ENCODE measurements around the gene SMIM1.

The SMIM1 gene

DNA sequence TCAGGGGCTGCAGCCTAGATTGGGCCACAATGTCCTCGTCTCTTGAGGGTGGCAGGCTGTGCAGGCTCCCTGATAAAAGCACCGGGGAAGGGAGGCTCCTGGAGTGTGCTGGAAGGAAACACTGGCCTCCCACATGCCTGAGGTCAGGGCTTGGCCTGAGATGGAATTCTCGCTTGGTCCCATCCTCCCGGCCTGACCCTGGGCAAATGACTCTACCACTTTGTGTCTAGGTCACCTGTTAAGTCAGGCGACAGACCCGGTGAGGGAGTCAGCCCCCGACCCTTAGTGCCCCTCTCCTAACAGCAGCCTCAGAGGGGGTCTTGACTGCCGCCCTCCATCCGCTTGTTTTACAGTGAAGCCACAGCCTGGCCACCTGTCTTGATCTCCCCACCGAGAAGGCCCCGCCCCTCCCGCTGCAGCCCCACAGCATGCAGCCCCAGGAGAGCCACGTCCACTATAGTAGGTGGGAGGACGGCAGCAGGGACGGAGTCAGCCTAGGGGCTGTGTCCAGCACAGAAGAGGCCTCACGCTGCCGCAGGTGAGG lies 2.5 kb downstream of the SMIM1 start:
- in situ Hi-C loops (cut with HindIII; ENCODE audit: low sequenced_read_pairs) = loop anchor here (25.0 kb wide), 1 partner anchor 138 kb away; the partner anchor contains the start of gene TPRG1L

DNA sequence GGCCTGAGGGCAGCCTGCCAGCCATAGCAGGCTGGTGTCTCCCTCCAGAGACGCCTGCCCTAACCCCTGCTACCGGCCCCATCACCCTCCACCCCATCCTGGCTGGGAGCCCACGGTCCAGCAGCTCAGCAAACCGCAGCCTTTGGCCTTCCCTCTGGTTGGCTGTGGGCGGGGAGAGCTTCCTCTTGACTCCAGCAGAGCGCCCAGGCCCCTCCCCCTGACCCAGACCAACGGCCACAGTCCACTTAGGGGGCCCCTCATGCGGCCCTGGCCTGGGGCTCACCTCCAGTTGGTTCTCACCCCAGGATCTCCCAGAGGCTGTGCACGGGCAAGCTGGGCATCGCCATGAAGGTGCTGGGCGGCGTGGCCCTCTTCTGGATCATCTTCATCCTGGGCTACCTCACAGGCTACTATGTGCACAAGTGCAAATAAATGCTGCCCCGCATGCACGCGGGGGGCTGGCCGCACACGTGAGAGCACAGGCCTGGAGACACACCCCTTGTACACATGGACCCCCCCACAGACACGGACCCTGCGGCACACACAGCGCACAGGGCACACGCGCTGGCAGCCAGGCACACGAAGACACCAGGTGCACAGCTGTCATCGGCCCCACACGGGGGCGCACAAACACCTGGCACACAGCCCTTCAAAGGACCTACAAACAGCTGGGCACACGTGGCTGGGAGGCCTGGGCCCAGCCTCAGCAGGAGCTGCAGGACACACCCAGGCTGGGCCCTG lies 3.1 kb downstream of the SMIM1 start:
- in situ Hi-C loops (cut with HindIII; ENCODE audit: low sequenced_read_pairs) = no loop called here

DNA sequence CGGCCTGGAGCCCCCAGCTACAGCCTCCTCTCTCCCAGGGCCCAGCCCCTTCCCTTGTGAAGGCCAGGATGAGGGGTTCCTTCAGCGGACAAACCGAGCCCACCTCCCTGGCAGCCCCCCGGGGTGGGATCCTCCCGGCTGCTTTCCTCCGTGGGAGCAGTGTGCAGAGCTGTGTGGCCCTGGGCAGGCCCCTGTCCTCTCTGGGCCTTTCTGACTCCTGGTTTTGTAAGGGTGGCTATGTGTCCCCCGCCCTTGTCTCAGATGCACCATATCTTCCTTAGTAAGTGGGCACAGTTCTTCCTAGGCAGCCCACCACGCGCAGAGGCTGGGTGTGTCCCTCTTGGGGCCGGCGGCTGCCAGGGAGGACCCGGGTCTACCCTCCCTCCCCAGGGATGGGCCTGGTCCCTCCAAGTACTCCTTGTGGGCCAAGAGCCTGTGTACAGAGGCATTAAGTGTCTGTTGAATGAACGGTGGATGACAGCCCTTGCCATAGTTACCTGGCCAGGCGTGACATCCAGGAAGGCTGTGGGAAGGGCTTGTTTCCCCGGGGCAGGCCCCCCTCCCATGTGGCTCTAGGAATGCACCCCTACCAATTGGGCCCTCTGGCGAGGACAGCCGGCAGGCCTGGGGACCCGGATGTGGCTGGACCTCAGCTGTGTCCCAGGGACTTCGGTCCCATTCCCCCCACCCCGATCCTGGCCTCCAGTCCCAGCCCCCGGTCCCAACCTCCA lies 3.8 kb downstream of the SMIM1 start:
- in situ Hi-C loops (cut with HindIII; ENCODE audit: low sequenced_read_pairs) = no loop called here

DNA sequence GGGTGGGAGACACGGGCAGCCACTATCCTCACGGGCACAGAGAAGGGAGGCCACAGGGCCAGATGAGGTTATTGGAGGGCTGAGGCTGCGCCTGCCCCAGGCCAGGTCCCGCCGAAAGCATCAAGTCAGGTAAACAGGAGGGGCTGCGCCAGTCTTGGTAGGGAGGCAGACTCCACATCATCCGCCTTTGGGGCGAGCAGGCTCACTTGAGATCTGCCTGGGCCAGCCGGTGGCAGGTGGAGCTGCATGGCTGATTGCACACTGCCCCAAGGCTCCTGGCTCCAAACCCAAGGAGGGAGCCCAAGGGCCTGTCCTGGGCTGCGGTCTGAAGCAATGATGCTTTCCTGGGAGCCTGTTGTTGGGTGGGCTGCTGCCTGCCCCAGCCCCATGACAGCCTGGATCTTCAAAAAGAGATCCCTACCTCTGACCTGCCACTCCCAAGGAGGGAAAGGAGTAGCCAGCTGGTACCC lies 4.6 kb downstream of the SMIM1 start:
- in situ Hi-C loops (cut with HindIII; ENCODE audit: low sequenced_read_pairs) = no loop called here

DNA sequence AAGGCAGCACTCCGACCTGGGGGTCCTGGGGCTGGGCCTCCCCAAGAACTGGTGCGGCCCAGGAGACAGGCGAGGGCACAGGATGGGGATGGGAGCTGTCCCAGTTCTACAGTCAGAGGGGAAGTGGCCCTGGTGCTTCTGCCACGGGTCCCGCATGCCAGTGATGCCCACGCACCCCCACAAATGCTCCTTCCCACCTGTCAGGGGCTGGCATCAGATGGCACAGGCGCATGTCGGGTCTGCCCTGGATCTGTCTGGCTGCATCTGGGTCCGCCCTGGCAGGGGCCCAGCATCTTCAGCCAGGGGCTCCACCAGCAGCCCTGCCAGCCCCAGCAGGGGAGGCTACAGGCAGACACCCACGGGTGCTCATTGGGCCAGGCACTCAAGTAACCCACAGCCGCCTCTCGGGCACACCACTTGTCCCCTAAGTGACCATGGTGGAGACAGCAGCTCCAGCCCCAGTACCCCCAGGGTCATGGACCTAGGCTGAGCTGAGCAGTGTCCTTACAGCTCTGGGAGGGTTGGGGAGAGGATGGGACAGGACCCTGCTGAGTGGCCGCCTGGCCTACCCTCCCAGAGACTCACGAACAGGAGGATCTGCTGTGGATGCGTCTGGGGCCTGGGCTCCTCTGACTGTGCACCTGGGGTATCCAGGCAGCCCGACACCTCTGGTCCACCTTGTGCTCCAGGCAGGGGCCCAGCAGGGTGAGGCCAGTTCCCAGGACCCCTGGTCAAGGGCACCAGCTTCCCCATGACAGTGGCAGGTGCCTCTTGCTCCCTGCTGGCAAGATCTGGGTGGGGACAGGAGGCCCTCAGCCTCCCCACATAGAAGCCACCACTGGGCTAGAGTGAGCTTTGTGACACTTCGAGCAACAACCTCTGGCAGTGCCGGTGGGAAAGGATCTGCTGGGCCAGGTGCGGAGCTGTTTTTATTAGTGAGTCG lies 5.4 kb downstream of the SMIM1 start:
- in situ Hi-C loops (cut with HindIII; ENCODE audit: low sequenced_read_pairs) = no loop called here

DNA sequence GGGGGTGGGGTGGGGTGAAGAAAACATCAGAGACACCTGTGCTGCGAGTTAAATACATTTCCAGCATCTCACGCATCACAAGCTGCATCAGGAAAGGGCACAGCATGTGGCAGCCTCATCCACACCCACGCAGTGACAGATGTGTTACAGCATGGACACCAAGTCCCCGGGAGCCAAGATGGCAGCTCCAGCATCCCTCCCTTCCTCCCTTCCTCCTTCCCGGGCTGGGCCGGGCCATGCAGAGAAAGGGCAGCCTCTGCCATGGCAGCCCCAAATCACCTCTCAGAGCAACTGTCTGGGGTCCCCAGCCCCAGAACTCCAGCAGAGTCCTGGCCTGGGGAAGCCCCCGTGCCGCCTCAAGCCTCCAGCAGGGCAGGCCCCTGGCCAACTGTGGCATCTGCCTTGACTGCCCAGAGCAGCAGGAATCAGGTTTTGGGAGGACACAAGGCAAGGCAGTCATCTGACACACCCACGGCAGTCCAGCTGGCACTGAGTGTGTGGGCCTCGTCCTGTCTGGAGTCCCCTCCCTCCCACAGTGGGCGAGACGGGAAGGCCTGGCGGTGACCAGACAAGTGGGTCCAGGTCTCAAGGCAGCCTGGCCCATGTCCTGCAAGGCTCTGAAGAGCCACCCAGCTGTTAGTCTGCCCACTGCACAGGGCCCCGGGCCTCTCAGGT lies 6.2 kb downstream of the SMIM1 start:
- in situ Hi-C loops (cut with HindIII; ENCODE audit: low sequenced_read_pairs) = no loop called here

DNA sequence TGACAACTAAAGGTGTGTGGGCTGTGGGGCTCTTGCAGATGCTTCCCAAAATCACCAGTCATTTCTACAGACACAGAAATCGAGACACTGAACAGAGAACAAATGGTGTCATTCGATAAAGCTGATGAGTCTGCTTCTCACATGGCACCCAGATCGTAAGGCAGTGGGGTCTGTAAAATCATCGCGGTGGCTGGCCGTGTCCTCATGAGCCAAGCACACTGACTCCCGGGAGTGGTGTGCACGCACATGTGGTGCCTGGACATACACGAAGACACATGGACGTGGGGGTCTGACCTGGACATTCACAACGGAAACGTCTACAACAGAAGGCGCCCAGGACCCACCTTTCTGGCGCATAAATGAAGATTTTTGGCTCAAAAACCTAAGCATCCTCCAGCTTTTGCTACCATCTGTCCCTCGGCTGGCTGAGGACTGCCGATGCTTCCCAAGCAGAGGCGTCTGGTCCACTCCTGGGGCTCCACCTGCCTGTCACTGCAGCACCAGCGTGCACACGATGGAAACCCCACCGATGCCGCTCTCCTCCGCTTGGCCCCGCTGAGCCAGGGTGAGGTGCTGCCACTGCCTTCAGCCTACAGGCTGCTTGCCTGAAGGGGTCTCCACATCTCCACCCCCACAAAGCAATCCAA lies 6.8 kb downstream of the SMIM1 start:
- in situ Hi-C loops (cut with HindIII; ENCODE audit: low sequenced_read_pairs) = no loop called here

DNA sequence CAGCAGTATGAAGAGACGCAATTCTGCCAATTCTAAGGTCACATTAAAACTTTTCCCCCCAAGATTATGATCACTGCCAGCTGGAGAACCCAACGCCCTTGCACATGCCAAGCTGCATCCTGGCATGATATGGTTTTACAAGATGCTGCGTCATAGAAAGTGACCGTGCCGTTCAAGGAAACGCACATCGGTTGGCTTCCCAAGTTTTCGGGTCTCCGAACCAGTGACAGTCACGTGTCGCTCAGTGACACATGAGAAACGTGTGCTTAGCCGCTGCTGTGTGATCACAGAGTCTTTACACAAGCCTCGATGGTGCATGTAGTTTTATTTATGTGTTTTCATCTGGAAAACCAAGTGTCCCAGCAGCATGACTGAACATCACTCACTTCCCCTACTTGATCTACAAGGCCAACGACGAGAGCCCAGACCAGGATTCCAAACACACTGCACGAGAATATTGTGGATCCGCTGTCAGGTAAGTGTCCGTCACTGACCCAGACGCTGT lies 7.4 kb downstream of the SMIM1 start:
- in situ Hi-C loops (cut with HindIII; ENCODE audit: low sequenced_read_pairs) = no loop called here

DNA sequence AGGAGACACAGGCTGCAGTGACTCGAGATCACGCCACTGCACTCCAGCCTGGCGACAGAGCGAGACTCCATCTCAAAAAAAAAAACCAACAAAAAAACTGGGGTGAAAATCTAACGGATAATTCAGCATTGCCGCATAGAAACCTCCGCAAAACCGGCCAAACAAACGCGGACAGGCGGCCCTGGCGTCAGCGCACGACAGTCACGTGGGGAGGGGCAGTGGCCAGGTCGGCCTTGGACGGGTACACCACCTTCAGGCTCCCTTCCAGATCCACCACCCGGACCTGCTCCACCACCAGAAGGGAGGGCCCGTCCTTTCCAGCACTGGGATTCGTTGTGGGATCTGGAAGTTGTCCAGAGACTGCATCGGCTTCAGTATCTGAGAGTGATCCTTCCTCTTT lies 8.4 kb downstream of the SMIM1 start:
- in situ Hi-C loops (cut with HindIII; ENCODE audit: low sequenced_read_pairs) = no loop called here

DNA sequence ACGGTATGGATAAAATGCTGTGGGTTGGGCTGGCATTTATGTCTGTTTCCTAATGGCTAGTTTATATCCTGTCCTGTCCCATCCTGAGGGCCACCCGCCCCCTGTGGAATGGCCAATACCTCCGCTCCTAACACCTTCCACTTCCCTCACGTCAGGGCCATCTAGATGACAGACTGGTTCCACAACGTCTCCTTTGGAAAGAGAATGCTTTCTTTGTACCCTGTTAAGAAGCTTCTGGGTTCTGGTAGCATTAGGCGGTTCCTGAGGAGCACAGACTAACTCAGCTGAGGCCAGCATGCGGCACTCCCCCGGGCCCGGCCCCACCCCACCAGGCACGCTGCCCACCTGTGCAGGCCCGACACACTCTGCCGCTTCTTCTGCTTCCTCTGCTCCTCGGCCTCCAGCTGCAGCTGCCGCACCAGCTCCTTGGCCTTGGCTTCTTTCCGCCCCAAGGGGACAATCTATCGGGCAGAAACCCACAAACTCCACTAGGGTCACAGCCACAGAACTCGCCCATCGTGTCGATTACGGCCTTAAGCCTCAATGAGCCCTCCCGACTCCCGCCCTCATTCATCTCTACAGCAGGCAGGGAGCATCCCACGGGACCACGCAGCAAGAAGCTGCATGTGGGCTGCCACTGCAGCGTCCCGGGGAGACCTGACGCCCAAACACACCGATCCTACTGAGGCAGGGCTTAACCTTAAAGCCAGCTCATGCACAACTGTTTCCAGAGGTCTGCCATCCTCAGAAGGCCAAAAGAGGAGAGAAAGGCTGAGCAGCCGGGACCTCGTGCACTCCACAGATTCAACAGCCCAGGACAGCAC lies 11.3 kb downstream of the SMIM1 start:
- in situ Hi-C loops (cut with HindIII; ENCODE audit: low sequenced_read_pairs) = no loop called here

DNA sequence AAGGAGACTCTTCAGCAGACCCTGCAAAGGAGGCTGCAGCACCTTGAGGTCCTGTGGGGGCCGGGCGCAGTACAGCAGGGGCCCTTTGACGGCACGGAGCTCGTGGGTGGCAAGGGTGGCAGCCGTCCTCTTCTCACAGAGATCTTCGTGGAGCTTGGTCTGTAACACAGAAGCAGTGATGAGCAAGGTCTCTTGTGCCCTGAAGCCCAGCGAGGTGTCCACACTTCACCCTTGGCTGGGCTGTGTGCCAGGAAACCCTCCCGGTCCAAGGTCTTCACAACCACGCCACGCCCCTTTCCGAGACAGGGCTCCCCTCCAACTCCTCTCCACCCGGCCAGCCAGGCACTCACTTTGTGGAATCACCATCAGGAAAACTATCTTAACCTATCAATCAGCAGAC lies 12.5 kb downstream of the SMIM1 start:
- in situ Hi-C loops (cut with HindIII; ENCODE audit: low sequenced_read_pairs) = no loop called here

DNA sequence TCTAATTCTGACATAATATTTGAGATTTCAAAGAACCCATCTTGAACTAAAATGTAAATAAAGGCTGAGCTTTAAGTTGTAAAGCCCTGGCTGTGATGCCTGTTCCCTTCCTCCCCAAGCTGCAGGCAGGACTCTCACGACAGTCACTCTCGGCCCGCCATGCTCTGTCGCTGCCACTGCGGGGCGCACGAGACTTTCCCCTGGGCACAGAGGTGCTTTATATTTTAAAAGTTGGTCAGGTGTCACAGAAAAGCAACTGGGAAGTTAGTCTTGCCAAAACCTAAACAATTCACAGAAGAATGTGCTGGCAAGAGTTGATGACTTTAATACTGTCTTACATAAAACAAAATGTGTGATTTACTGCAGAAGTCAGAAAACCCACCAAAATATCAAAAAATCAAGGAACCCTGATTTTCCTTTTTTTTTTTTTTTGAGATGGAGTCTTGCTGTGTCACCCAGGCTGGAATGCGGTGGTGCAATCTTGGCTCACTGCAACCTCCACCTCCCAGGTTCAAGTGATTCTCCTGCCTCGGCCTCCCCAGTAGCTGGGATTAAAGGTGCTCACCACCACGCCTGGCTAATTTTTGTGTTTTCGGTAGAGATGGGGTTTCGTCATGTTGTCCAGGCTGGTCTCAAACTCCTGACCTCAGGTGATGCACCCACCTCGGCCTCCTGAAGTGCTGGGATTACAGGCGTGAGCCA lies 13.1 kb downstream of the SMIM1 start:
- in situ Hi-C loops (cut with HindIII; ENCODE audit: low sequenced_read_pairs) = no loop called here

DNA sequence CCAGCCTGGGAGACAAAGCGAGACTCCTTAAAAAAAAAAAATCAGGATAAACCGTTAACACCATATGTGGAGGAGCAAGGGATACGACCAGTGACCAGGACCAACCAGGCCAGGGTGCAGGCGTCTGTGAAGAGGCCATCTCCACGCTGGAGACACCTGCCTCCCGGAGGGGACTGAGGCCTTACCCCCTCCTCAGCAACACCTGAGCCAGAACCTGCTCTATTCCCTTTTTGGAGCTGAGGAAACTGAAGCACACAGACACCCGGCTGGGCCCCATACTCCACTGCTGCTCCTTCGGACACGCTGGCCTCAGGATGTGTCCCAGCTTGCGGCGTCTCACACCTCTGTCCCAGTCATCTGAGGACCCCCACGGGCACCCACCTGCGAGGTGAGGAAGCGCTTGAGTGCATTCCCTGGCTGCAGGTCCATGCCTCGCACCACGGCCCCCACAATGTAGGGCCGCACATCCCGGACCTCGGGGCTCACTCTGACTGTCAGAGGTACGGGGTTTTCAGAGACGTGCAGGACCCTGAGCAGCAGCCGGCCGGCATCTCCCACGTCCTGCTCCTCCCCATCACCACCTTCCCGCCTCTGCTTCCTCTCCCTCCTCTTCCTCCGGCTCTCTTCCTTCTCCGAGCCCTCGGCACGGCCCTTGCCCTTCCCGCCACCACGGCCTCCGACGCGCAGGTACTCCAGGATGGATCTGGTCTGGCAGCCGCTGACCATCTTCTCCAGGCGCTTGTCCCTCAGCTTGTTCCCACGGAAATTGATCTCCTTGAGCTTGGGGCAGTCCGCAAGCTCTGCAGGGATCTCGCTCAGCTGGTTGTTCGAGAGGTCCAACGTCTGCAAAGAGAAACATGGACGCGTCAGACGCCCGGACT lies 14.2 kb downstream of the SMIM1 start:
- in situ Hi-C loops (cut with HindIII; ENCODE audit: low sequenced_read_pairs) = no loop called here

DNA sequence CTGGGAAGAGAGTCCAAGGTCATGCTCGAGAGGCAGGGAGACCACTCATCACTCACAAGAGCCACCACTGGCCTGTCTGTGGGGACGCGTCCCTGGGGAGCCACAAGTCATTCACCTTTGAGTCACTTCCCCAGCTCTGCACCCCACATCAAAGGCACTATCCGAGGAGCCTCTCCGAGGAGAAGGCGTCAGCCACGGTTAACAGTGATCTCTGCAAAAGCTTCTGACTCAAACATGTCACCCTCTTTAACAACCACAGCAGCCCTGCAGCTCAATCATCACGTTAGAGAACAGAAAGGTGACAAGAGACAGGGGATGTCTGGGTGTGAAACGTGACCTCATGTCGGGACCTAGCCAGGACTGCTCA lies 14.8 kb downstream of the SMIM1 start:
- in situ Hi-C loops (cut with HindIII; ENCODE audit: low sequenced_read_pairs) = no loop called here

DNA sequence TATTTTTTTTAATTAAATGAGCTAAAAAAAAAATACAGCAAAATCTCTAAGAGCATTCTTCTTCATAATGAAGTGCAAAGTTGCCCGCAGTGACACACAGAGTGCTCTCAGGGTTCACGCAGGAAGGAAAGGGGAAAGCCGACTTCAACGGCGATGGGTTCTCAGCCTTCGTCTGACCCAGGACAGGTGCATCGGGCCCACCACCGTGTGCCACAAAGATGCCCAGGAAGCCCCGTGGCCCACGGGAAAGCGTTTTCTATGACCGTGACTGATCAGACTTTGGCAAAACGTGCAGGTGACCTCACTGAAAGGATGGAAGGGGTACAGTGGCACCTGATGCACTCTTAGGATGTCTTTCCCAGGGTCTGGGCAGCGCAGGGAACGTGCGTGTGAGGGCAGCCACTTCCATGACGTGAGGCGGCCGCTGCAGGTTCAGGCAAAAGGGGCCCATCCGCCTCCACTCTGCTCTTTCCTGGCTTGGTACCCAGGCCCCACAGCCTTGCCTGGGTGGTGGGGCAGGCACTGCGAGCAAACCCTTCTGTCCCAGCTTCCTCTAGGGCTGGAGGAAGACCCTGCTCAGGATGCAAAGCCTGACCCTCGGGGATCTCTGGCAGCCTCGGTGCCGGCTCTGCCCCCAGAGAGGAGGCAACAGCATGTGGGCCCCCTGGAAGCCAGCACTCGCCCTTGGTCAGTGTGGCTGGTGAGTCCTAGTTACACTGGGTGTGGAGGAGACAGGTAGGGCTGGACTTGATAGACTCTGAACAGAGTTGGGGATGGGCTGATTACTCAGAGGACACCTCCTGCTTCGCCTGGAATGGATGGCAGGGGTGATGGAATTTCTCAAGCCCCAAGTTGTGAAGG lies 15.4 kb downstream of the SMIM1 start:
- in situ Hi-C loops (cut with HindIII; ENCODE audit: low sequenced_read_pairs) = no loop called here

DNA sequence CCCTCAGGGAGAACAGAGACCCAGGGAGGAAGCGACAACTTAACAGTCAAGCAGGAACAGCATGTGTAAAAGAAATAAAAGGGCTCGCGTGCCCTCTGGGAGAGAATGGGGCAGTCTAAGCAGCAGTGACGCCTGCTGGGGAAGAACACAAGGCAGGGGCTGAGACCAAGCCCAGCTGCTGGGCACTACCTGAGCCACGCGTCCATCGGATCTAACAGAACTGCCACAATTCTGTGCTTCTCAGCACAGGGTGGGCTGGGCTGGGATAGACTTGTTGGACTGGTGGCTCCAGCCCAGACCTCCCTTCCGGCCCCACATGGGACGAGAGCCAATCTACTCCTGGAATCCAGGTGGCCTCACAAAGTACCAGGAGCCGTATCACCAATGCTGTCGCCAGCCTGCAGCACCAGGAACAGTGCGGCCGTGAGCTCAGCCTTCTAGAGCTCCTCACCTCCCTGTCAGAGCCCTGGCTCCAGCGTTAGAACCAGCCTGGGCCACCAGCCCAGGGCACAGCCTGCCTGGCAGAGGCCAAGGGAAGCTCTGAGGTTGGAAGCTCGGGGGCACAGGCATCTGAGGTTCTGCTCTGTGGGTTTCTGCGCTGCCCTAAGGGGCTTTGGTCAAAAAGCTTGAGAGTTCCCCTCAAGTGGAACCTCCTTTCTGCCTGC lies 16.3 kb downstream of the SMIM1 start:
- in situ Hi-C loops (cut with HindIII; ENCODE audit: low sequenced_read_pairs) = no loop called here

All from DLD1 (cell line).